BJ (cell line): ENCODE data around the gene UEVLD. TPM values are rescaled to one million over a fixed set of nuclear protein-coding genes. Genes with fewer than 3 reads are reported as not detected.

Experiments used
- CTCF ChIA-PET: fragments of 350-600 bp; formaldehyde crosslinking; extraction: SDS; loops from one replicate; lab custom pipeline; 2021; ENCODE audit warnings: antibody characterized with exemption, inconsistent platforms; lab: Yijun Ruan, JAX
- POLR2A ChIA-PET: fragments of 300-600 bp; sonication (Branson Sonifier 250); formaldehyde crosslinking; extraction: SDS; loops from one replicate; lab custom pipeline; 2021; ENCODE audit warnings: antibody characterized with exemption; lab: Charles Lee
- DNase-seq: peaks from one replicate; pipeline ENCODE4 v3.0.0-alpha.2; 2011; ENCODE audit warnings: low read depth
- H3K27me3 ChIP-seq: 2 replicates; pipeline ENCODE4 v1.6.0; 2011; ENCODE audit warnings: low read length; ENCODE audit not compliant: control insufficient read depth, insufficient read depth
- H3K36me3 ChIP-seq: 2 replicates; pipeline ENCODE4 v1.5.1; 2011; ENCODE audit warnings: low read length; ENCODE audit not compliant: control insufficient read depth, insufficient read depth
- H3K4me3 ChIP-seq: 2 replicates; pipeline ENCODE4 v1.5.1; 2011; ENCODE audit warnings: low read depth, mild to moderate bottlenecking, control low read depth, low read length
- polyA plus RNA-seq: library from polyadenylated mRNA; depleted of rRNA; stranded (reverse); fragments of >200 nt; gene quantifications from 2 replicates; pipeline ENCODE4 v1.2.3, GENCODE V29; 2011
- TF ChIP-seq, protein P1 (sequence below): IDR thresholded peaks from 2 replicates; pipeline ENCODE4 v1.5.1; 2011; ENCODE audit warnings: low read depth, mild to moderate bottlenecking, control low read depth, inconsistent platforms, low read length, moderate library complexity; ENCODE audit not compliant: insufficient read depth

Gene UEVLD
- polyA plus RNA-seq, 1 experiment: 11.7 TPM

DNA sequence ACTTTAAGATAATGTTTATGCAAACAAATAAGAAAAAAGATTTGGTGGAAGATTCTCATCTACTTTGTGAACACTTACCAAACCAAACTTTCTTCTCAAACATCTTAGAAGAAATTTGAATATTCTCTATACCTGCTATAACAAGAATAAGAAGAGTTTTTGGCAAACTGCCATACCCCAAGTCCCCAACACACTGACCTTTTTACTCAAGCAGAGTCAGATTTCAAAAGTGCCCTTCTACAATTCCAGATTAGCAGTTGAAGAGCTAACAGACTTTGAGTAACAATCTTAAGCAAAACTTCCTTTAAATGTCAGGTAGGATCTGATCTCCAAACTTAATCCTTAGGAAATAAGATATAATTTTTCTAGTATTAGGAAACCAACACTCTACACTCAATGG lies 95.6 kb downstream of the UEVLD start:
- TF ChIP-seq, protein P1, sequence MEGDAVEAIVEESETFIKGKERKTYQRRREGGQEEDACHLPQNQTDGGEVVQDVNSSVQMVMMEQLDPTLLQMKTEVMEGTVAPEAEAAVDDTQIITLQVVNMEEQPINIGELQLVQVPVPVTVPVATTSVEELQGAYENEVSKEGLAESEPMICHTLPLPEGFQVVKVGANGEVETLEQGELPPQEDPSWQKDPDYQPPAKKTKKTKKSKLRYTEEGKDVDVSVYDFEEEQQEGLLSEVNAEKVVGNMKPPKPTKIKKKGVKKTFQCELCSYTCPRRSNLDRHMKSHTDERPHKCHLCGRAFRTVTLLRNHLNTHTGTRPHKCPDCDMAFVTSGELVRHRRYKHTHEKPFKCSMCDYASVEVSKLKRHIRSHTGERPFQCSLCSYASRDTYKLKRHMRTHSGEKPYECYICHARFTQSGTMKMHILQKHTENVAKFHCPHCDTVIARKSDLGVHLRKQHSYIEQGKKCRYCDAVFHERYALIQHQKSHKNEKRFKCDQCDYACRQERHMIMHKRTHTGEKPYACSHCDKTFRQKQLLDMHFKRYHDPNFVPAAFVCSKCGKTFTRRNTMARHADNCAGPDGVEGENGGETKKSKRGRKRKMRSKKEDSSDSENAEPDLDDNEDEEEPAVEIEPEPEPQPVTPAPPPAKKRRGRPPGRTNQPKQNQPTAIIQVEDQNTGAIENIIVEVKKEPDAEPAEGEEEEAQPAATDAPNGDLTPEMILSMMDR: no peak
- peaks cover 7% of the 10 kb centered on the region for H3K36me3 ChIP-seq
- POLR2A ChIA-PET: no interaction called here
- no peak for DNase-seq
- no peak overlapping the region for H3K4me3 ChIP-seq
- no peaks in the 10 kb centered on the region for H3K27me3 ChIP-seq
- CTCF ChIA-PET: interaction anchor here (1.5 kb wide), 1 partner anchor 14 kb away, joined by 4 read pairs; no protein-coding TSS in a partner anchor

DNA sequence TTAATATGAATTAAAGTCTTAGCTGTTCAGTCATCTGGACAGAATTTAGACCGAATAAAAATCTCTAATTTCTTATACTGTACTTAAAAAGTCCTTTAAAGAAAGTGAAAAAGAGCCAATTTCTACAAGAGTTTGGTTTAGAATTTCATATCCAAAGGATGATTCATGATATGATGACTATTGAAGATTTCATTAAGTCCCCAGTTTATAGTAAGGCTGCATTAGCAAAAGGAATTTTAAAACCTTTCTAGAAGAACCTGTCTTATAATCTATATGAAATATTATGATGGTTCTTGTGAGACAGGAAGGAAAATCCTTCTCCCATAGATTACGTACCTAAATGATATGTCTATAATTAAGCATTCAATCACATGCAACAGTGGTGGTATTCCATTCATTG lies 96.6 kb downstream of the UEVLD start:
- POLR2A ChIA-PET: interaction anchor here (0.7 kb wide), 1 partner anchor 1176 kb away, joined by 4 read pairs; no protein-coding TSS in a partner anchor
- DNase-seq: no peak

DNA sequence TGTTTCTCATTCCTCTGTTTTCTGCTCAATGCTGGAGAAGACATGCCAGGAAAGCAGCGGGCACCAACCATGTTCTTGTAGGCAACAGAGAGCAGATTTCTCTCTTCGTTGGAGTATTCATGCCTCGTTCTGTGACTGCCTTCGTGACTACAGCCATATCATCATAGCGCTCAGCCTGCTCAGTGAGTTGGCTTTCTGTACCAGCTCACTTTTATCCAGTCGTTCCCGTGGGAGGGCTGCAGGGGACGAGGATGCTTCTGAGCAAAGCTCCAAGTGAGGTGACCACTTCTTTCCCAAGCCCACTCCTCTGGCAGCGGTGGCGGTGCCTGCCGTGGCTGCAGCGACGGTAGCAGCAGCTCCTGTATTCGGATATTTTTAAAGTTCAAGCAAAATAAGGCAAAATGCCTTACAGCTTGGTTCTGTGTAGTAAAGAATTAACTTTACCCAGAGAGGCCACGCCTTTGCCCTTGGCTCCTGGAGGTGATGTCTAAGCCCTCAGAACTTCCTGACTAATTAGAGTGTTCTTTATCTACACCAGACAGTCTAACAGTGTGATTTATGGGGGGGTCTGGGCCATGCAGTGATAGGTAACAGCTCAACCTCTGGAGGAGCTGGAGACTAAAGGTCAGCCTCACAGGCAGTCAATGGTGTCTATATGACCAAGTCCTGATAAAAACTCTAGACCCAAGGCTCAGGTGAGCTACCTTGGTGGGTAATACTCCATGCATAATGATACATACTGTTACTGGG lies 97.6 kb downstream of the UEVLD start:
- TF ChIP-seq, protein P1: no peak
- H3K36me3 ChIP-seq: peaks cover 6% of the 10 kb centered on the region
- ChIA-PET POLR2A (no interaction called here), CTCF (interaction anchor here (0.9 to 1.5 kb wide), 3 partner anchors 12 to 247 kb away, joined by 3 to 4 read pairs (median 3); no protein-coding TSS in a partner anchor)
- DNase-seq: no peak
- H3K4me3 ChIP-seq: no peak overlapping the region
- no peaks in the 10 kb centered on the region for H3K27me3 ChIP-seq

More for the DNA sequence above, 96.6 kb downstream of the UEVLD start:
- TF ChIP-seq, protein P1: no peak
- peaks cover 6% of the 10 kb centered on the region; the same call in 1 of the 2 replicates for H3K36me3 ChIP-seq
- no peak overlapping the region for H3K4me3 ChIP-seq
- H3K27me3 ChIP-seq: no peaks in the 10 kb centered on the region
- CTCF ChIA-PET: interaction anchor here (1.5 kb wide), 1 partner anchor 13 kb away, joined by 4 read pairs; no protein-coding TSS in a partner anchor

DNA sequence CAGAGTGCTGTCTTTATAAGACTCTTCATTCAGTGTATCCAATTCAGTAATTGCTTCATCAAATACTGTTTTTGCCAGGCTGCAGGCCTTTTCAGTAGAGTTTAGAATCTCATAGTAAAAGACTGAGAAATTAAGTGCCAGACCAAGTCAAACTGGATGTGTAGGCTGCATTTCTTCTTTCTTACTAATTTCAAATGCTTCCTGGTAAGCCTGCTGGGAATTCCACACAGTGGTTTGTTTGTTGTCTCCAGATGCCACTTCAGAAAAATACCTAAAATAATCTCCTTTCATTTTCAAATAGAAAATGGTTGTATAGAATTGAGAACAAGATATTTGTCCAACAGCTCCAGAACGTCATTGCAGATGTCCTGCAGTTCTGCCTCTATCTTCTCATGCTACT lies 98.2 kb downstream of the UEVLD start:
- Histone ChIP-seq H3K4me3 (no peak overlapping the region), H3K36me3 (peaks cover 7% of the 10 kb centered on the region), H3K27me3 (no peaks in the 10 kb centered on the region)
- TF ChIP-seq, protein P1: no peak
- no peak for DNase-seq
- ChIA-PET POLR2A (no interaction called here), CTCF (no interaction called here)

DNA sequence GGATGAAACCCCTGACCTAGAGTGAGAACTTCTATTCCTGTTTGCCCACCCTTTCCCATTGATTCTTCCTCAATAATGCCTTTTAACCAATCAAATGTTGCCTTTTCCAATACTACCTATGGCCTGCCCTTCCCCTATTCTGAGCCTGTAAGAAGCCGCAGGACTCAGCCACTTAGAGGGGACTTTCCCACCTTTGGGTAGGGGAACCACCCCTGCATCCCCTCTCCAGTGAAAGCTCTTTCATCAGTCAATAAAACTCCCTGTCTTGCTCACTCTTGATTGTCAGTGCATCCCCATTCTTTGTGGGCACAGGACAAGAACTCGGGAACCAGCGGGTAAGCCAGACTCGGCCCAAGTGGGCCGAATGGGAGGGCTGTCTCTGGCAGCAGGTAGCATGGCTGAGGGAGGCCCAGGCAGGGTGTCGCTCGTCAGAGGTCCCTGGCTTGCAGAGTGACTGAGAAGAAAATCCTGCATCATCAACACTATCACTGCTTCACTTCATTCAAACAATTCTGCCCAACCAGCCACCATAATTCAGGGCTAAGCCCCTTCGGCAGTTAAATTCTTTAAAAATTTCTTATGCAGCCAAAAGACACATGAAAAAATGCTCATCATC lies 102.5 kb downstream of the UEVLD start:
- no peaks in the 10 kb centered on the region for H3K27me3 ChIP-seq
- no peak overlapping the region for H3K4me3 ChIP-seq
- DNase-seq: no peak
- CTCF ChIA-PET: no interaction called here
- peaks cover 14% of the 10 kb centered on the region for H3K36me3 ChIP-seq
- TF ChIP-seq, protein P1: no peak
- POLR2A ChIA-PET: no interaction called here
